HG03097 (cell line): ENCODE measurements around the gene SLC7A1.

ENCODE experiments used
- ATAC-seq: cut with Tn5 transposase; IDR thresholded peaks from one replicate; pipeline ENCODE4 v1.9.1; 2021; ENCODE audit not compliant: unreplicated experiment, low FRiP score

Gene SLC7A1

GRCh38 chr13:29583073-29583785 lies 12.3 kb downstream of the SLC7A1 start:
- no peak for ATAC-seq

- no peak for ATAC-seq
These were observed 13.3 kb downstream of the SLC7A1 start for GRCh38 chr13:29582171-29582570.

- no peak for ATAC-seq
These were observed 13.8 kb downstream of the SLC7A1 start for GRCh38 chr13:29581666-29582065.

- no peak for ATAC-seq
These were observed 16.4 kb downstream of the SLC7A1 start for GRCh38 chr13:29579094-29579493.

GRCh38 chr13:29578300-29579085 lies 17.0 kb downstream of the SLC7A1 start:
- ATAC-seq, result no peak

GRCh38 chr13:29577136-29578051 lies 18.1 kb downstream of the SLC7A1 start:
- ATAC-seq, result no peak

GRCh38 chr13:29576581-29576980 lies 18.9 kb downstream of the SLC7A1 start:
- ATAC-seq, result no peak

- ATAC-seq, result no peak
These were observed 20.4 kb downstream of the SLC7A1 start for GRCh38 chr13:29575098-29575497.

- ATAC-seq, result no peak
These were observed 22.3 kb downstream of the SLC7A1 start for GRCh38 chr13:29573190-29573589.

- no peak for ATAC-seq
These were observed 22.9 kb downstream of the SLC7A1 start for GRCh38 chr13:29572575-29572974.

- no peak for ATAC-seq
These were observed 23.5 kb downstream of the SLC7A1 start for GRCh38 chr13:29571876-29572570.

- ATAC-seq, result no peak
These were observed 25.3 kb downstream of the SLC7A1 start for GRCh38 chr13:29570051-29570654.

- ATAC-seq, result no peak
These were observed 26.0 kb downstream of the SLC7A1 start for GRCh38 chr13:29569253-29570050.

- ATAC-seq, result no peak
These were observed 26.8 kb downstream of the SLC7A1 start for GRCh38 chr13:29568731-29569130.

- ATAC-seq, result no peak
These were observed 28.1 kb downstream of the SLC7A1 start for GRCh38 chr13:29567411-29567810.

GRCh38 chr13:29566206-29566605 lies 29.3 kb downstream of the SLC7A1 start:
- no peak for ATAC-seq

GRCh38 chr13:29564818-29565217 lies 30.7 kb downstream of the SLC7A1 start:
- no peak for ATAC-seq

- ATAC-seq, result no peak
These were observed 31.1 kb downstream of the SLC7A1 start for GRCh38 chr13:29564373-29564772.

GRCh38 chr13:29563941-29564340 lies 31.5 kb downstream of the SLC7A1 start:
- no peak for ATAC-seq
